ENCODE results near the gene RRP1. TPM values are rescaled to one million over a fixed set of nuclear protein-coding genes. Genes with fewer than 3 reads are reported as not detected.
"Not testable (repeated sequence)": the region's sequence is repeated elsewhere in the genome, so short reads cannot be mapped to it uniquely, and the experiment has no call there.

RRP1 gene
- total RNA-seq, 1 donor from 2014 or later = 10.3 TPM

DNA sequence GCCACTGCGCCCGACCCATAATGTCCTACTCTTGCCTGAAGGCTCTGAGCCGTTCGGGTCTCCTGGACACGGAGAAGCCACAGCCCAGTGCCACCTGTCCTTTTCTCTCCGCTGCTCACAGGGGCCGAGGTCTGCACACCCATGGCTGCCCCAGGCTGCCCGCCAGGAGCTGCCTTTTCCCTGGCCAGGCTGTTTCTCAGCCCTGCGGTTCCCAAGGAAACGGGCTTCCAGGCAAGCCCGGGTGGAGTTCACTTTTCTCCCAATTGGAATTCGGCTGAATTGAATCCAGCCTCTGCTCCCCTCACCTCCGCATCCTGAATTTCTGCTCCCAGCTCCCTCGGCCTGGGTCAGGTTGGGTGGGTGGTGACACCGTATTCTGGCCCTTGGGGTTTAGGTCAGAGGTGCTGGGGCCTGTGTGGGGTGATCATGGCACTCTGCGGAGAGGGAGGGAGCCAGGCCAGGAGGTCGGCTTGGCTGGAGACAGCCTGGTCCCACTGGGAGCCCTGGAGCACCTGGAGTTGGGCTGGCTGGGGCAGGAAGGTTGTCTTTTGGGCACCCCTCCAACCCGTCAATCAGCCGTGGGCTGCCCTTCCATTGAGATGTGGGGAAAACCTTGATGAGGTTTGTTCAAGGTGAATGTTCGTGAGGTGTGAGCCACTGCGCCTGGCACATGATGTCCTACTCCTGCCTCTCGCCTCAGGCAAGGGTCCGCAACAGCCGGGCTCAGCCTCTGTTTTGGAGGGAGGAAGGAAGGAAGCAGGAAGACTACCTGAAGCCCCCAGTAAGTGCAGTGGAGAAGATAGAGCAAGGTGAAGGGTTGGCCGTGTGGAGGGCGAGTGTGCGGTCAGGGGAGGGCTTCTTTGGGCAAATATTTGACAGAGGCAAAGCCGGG lies 25.1 kb downstream of the RRP1 start:
- ATAC-seq = no peak
- no peak for DNase-seq (ENCODE audit: low spot score)

DNA sequence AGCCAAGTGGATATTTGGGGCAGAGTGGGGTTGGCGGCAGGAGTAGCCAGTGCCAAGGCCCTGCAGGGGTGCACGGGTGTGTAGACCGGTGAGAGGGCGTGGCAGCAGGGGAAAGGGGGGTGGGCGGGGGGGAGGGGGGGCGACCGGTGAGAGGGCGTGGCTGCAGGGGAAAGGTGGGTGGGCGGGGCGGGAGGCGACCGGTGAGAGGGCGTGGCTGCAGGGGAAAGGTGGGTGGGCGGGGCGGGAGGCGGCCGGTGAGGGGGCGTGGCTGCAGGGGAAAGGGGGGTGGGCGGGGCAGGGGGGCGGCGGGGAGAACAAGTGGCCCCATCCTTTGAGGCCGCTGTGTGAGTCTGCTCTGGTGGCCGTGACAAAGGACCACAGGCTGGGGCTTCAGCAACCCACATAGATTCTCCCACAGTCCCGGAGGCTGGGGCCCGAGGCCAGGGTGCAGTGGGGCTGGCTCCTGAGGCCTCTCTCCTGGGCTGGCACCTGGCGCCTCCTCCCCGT lies 25.8 kb downstream of the RRP1 start:
- ATAC-seq = no peak
- no peak for DNase-seq (ENCODE audit: low spot score)

DNA sequence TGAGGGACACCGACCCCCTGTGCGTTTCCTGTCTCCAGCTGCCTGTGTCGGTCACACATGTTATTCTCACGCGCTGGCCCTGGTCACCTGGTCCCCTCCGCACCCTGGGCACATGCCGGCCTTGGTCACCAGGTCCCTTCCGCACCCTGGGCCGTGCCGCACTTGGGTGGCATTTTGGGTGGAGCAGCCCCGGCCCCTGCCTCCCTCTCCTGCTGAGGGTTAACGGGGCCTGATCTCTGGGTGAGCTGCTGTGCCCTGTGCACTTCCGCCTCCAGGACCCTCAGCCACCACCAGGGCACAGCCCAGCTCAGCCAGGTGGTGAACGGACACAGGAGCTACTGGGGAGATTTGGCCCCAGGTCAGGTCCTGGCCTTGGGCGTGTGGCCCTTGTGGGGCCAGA lies 26.6 kb downstream of the RRP1 start:
- DNase-seq (ENCODE audit: low spot score) (no peak), ATAC-seq (no peak)

DNA sequence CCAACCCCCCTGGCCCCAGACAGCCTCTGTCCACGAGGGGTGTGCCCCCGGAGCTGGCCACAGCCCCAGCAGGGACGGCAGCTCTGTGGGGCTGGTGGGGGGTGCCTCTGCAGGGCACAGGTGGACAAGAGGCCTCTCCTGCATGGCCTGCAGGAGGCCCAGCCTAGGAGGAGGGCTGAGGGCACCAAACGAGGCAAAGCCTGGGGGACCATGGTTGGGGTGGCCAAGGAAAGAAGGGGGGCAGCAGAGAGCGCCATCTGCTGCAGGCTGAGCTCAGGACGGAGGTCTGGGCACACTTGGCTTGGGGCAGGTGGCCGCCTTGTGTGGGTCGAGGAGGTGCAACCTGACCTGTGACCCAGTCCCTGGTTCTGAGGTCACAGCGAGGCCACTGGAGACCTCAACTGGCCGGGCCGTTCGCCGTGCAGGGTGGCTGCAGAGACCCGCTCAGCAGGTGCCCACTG lies 27.3 kb downstream of the RRP1 start:
- no peak for DNase-seq (ENCODE audit: low spot score)

DNA sequence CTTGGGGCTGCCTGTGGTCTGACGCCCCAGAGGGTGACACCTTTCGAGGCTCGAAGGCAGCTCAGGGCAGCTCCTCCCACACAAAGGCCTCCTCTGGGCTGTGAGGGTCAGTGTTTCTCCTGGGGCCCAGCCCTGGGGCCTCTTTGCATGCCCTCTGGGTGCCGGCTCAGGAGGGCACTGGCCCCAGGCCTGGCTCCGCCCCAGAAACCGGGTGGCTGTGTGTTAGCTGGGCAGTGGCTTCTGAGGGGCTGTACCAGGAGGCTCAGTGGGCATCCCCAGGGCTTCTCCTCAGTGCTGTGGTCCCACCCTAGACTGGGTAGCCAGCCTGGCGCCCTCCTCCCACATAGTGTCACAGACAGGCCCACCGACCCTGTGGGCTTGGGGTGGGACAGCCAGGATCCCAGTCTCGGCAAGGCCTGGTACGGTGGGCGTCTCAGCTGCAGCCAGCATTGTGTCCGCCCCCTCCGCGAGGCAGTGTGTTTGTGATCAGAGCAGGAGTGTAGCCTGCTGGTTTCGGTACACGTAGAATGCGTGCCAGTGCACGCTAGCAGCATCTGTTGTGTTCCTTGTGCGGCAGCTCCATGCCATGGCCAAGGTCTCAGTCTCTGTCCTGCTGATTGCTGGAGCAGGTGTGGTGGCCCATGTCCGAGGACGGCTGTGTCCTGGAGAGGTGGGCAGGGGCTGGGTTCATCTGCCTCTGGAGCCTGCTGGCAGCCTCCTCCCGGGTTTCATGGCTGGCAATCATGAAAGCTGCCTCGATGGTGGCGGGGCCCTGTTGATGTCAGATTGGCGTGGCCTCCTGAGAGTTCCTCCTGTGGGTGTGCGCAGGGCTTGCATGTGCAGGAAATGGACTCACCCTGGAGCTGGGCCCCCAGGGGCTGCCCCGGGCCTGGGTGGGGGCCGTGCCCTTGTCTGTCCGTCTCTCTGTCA lies 28.0 kb downstream of the RRP1 start:
- ATAC-seq = no peak
- no peak for DNase-seq (ENCODE audit: low spot score)

More for the DNA sequence above, 27.3 kb downstream of the RRP1 start:
- ATAC-seq = no peak

DNA sequence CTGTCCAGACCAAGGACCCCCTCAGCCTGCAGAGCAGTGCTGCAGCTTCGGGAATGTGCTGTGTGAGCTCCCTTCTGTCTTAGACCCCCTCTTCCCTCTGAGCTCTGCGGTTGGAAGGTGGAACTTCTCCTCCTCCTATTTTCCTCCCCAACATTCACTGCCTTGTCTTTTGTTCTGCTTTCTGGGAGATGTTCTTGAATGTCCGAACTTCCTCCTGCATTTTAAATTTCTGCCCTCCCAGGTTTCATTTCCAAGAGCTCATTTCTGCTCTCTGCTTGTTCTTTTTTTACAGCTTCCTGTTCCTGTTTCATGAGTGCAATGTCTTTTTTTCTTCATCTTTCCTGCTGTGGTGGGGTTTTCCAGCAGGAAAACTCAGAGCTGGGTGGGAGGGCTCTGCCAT lies 29.3 kb downstream of the RRP1 start:
- ATAC-seq (no peak), DNase-seq (ENCODE audit: low spot score) (no peak)

DNA sequence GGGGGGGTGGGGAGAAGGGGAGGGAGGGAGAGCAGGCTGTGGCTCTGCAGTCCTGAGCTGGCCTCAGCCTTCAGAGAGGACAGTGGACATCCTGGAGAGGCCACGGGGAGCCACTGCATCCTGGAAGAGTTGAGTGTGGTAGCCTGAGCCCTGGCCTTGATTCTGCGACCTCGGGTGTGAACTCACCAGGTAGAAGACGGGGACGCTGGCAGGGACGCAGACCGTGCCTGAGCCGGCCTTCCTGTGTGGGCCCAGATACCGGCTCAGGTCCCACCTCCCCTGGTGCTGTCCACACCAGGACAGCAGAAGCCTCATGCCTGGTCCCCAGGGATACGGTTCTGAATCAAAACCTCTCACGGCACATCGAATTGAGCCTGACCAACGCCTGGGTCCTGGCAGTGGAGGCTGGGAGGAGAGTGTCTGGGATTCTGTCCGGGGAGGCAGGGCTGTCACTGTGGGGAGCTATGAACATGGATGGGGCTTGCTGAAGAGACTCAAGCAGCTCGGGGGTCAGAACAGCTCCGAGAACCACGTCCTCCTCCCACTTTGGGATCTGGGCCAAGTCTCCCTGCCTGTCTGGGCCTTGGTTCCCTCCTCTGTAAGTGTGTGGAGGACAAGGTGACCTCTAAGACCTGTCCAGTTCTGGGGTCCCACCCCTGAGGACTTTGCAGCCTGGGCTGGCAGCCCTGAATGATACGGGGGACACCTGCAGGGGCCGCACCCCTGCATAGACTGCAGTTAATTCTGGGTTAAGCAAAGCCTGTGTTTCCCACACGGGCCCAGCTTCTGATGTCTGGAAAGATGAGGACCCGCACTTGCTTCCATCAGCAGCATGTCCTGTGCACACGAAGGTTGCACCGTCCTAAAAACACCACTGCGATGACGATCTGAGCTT lies 30.4 kb downstream of the RRP1 start:
- ATAC-seq = no peak
- no peak for DNase-seq (ENCODE audit: low spot score)

DNA sequence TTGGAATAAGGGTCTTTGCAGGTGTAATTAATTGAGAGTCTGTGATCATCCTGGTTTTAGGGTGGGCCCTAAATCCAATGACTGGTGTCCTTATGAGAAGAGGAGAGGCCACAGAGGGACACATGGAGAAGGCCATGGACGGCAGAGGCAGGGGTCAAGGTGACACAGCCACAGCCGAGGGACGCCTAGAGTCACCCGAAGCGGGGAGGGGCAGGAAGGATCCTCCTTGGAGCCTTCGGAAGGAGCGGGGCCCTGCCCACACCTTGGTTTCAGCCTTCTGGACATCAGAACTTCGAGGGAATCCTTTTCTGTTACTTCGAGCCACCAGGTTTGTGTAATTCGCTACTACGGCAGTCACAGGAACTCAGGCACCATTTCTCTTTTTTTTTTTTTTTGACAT lies 31.1 kb downstream of the RRP1 start:
- DNase-seq (ENCODE audit: low spot score) (no peak), ATAC-seq (no peak)

DNA sequence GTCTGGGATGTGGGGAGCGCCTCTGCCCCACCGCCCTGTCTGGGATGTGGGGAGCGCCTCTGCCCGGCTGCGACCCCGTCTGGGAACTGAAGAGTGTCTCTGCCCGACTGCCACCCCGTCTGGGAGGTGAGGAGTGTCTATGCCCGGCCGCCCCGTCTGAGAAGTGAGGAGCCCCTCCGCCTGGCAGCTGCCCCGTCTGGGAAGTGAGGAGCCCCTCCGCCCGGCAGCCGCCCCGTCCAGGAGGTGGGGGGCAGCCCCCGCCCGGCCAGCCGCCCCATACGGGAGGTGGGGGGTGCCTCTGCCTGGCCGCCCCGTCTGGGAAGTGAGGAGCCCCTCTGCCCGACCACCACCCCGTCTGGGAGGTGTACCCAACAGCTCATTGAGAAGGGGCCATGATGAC lies 32.8 kb downstream of the RRP1 start:
- not testable (repeated sequence) for DNase-seq (ENCODE audit: low spot score); ATAC-seq

DNA sequence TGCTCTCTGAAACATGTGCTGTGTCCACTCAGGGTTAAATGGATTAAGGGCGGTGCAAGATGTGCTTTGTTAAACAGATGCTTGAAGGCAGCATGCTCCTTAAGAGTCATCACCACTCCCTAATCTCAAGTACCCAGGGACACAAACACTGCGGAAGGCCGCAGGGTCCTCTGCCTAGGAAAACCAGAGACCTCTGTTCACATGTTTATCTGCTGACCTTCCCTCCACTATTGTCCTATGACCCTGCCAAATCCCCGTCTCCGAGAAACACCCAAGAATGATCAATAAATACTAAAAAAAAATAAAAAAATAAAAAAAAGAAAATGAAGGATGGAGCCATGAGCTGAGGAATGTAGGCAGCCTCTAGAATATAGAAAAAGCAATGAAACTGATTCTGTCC lies 33.4 kb downstream of the RRP1 start:
- ATAC-seq; DNase-seq (ENCODE audit: low spot score): not testable (repeated sequence)

DNA sequence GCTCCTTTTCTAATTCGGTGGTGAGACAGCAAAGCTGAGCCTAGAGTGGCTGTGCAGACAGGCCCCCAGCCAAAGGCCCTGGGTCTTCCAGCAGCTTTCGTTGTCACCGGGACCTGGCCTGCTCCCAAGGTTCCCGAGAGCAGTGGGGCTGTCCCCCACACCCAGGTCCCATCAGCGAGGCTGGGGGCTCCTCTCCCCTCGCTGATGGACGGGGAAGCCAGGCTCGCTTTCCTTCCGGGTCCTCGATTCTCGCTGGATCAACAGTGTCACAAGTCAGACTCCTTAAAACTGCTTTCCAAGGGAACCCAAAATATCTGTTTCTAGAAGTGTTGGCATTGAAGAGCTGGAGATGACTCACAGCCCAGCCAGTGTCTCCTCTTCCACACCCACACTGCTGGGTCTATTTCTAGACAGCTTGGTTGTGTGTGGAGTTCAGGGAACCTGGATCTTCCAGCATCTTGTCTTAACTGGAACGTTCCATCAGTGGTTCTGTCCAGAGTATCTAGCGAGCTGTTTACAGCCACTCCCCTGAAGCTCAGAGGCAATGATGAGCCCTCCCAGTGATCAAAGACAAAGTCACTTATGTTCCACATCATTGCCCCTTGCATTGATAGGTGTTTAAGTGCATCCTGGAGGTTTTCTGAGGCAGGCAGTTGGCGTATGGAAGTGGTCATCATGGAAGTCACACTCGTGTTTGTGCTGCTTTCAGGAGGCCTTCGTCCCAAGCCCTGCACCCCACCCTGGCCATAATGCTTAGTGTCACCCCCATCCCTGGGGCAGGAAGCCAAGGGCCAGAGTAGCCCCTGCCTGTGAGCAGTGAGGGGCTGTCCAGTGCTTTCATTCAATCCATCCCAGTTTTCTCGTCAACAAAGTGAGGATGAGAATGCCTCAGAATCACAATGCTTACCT lies 35.2 kb downstream of the RRP1 start:
- DNase-seq (ENCODE audit: low spot score) (no peak), ATAC-seq (no peak)

DNA sequence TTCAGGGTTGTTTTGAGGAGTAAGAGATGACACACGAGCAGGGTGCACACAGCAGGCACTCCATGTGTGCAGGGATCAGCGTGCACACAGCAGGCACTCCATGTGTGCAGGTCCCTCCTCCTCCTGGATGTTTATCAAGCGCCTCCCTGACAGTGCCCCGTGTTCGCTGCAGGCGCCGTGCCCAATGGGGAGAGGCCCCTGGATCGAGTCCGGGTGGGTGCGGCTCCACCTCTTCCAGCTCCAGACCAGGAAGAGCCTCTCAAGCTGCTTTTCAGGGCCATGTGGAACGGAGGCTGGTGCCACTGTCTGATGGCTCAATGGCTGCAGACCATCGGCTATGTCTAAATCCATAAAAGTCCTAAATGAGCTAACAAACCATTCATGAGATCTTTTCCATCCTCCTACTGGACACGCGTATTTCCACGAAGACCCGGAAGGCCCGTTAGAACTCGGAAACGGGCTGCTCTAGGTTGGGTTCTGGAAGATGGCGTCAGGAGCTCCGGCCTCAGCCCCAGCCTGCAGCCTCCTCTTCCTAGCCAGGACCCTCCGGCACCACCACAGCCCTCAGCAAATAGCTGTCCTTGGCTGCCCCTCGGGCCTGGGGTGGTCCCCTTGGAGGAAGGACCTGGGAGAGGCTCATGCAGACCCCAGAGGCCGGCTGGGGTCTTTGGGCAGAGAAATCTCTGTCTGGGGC lies 36.0 kb downstream of the RRP1 start:
- DNase-seq (ENCODE audit: low spot score) (no peak), ATAC-seq (no peak)

DNA sequence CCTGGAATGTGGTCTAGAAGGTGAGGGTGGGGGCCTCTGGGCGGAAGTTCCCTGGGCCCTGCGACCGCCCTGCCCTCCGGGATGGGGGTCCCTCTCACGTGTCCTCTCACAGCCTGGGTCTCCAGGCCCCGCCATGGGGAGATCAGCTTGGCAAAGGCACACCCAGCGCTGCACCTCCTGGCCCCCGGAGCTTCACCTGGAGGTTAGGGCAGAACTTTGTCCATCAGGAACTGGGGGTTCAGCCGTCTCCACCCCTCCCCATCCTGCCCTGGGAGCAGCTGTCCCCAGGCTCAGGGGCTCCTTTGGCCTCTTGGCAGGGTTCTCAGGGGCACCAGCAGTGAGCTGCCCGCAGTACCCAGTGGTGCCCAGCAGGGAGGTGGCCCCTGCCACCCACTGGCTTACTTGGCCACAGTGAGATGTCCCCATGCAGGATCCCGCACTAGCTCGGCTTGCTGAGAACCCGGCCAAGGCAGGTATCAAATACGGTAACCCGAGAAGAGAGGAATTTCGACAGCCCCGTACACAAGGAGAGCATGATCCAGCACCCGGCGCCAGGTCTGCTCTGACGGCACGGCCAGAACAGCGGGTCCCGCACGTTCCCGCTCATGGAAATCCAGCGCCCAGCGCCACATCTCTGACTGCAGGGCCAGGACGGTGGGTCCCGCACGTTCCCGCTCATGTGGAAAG lies 36.7 kb downstream of the RRP1 start:
- DNase-seq (ENCODE audit: low spot score) (no peak), ATAC-seq (peak; percentile 76)

DNA sequence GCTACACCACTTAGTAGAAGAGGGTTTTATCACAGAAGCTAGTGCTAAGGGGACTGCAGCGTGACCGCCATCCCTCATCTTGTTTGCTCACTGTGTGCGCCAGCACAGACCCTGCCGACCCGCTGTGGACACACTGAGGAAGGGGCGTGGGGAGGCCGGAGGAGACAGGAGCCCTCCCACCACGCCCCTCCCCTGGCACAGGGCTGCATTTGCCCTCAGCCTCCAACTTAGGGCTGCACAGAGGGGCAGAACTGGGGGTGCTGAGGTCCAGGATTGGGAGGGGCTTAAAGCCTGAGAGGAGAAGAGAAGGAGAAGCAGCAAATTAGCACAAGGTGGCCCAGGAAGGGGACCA lies 37.2 kb downstream of the RRP1 start:
- DNase-seq (ENCODE audit: low spot score) (no peak), ATAC-seq (peak; percentile 42)

DNA sequence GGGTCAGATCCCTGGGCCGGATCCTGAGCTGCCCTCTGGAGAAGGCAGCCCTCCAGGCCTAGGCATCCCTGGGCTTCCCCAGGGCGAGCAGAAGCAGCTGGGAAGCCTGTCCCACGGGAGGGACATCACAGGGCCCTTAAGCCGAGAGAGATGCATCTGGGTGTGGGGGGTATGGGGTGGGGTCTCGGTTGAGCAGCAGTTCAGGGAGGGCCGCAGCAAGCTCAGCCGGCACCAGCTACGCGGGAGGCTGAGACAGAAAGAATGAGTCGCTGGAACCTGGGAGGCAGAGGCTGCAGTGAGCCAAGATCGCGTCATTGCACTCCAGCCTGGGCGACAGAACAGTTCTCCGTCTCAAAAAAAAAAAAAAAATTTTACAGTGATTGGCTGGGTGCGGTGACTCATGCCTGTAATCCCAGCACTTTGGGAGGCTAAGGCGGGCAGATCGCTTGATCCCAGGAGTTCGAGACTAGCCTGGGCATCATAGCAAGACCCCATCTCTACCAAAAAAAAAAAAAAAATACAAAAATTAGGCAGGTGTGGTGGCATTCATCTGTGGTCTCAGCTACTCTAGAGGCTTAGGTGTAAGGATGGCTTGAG lies 37.7 kb downstream of the RRP1 start:
- DNase-seq (ENCODE audit: low spot score) (no peak), ATAC-seq (no peak)

DNA sequence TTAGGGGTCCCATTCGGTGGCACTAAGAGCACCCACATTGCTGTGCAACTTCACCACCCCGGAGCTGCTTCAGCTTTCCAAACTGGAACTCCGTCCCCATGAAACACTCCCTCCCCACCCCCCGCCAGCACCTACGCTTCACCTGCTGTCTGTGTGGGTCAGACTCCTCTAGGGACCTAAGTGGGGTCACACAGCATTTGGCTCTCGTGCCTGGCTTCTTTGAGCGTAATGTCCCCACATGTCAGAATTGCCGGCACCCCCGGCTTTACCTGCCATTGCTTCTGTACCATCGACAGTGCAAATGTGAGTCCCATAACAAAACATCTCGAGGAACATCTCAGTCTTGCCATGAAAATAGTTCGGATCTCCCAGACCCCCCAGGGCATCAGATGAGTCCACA lies 39.8 kb downstream of the RRP1 start:
- DNase-seq (ENCODE audit: low spot score) (no peak), ATAC-seq (no peak)

DNA sequence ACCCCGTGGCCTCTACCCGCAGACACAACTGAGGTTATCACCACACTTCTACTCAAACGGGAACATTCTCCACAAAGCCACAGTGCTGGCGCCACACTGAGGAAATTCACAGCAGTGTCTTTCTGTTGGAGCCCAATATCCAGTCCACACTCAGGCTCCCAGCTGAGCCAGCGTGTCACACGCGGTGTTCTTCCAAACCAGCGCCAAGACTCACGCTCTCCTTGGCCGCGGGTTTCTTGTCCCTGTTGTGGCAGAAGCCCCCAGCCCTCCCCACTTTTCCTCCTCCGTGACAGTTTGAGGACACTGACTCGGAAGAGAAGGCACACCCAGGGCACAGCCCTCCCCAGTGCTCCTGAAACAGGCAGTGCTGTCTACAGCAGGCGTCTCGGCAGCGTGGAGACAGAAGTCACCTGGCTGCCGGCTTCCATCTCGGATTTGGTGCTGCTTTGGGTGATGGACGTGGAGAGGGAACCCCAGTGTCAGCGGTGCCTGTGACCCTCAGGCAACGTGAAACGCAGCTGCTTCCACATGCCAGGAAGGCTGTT lies 40.3 kb downstream of the RRP1 start:
- no peak for DNase-seq (ENCODE audit: low spot score)
- peak; percentile 37 for ATAC-seq

DNA sequence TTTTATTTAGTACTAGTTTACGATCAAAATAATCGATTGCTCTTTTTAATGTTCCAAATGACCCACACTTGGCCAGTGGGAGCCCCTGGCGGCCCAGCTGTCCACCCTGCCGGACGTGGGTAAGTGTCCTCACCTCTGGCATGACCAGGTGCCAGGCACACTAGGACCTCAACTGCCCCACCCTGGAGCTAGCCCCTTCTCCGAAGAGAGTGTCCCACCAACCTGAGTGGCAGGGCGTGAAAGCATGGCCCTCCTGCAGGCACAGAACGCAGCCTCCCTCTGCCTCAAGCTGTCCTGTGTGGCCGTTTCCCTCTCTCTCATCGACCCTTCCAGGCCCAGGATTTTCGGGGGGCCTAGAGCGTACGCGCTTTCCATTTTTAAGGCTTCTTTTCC lies 42.8 kb downstream of the RRP1 start:
- no peak for DNase-seq (ENCODE audit: low spot score)

More for the DNA sequence above, 42.8 kb downstream of the RRP1 start:
- ATAC-seq = no peak
